Trophoblast cell (in vitro differentiated cells and primary cell): ENCODE measurements around the gene HOXD8.

Experiments used
- DNase-seq, 2 donors: peaks; one replicate each; pipeline ENCODE4 v3.0.0-alpha.2; 2016
- H2AFZ ChIP-seq: 2 replicates; pipeline ENCODE4 v1.6.1; 2013; ENCODE audit warnings: low read length, moderate library complexity, mild to moderate bottlenecking; ENCODE audit not compliant: insufficient read depth, poor library complexity
- H2AK5ac ChIP-seq: 2 replicates; pipeline ENCODE4 v1.6.1; 2013; ENCODE audit warnings: mild to moderate bottlenecking, low read length
- H2BK120ac ChIP-seq: 2 replicates; pipeline ENCODE4 v1.6.1; 2013; ENCODE audit warnings: low read length, mild to moderate bottlenecking, moderate library complexity; ENCODE audit not compliant: insufficient read depth, poor library complexity
- H2BK12ac ChIP-seq: 2 replicates; pipeline ENCODE4 v1.6.1; 2013; ENCODE audit warnings: mild to moderate bottlenecking, low read length, moderate library complexity
- H2BK5ac ChIP-seq: 2 replicates; pipeline ENCODE4 v1.6.1; 2013; ENCODE audit warnings: low read length, low read depth, moderate library complexity, mild to moderate bottlenecking; ENCODE audit not compliant: poor library complexity
- H3K14ac ChIP-seq: 2 replicates; pipeline ENCODE4 v1.6.1; 2013; ENCODE audit warnings: mild to moderate bottlenecking, low read length
- H3K18ac ChIP-seq: 2 replicates; pipeline ENCODE4 v1.6.1; 2013; ENCODE audit warnings: mild to moderate bottlenecking, low read length
- H3K23ac ChIP-seq: 2 replicates; pipeline ENCODE4 v1.6.1; 2013; ENCODE audit warnings: low read length
- H3K27ac ChIP-seq: 2 replicates; pipeline ENCODE4 v1.5.1; 2013; ENCODE audit warnings: low read depth, mild to moderate bottlenecking, inconsistent platforms, low read length, moderate library complexity
- H3K27me3 ChIP-seq: 2 replicates; pipeline ENCODE4 v1.6.1; 2013; ENCODE audit warnings: inconsistent platforms, mild to moderate bottlenecking, low read length, moderate library complexity; ENCODE audit not compliant: insufficient read depth
- H3K36me3 ChIP-seq, 2 experiments: 1 replicate in 1 of 2; 2 replicates in 1 of 2; pipeline ENCODE4 v1.6.1; 2013; ENCODE audit warnings: low read length in 2 of 2, mild to moderate bottlenecking in 2 of 2, moderate library complexity in 1 of 2; ENCODE audit not compliant: insufficient read depth in 2 of 2, control insufficient read depth in 1 of 2
- H3K4ac ChIP-seq: 2 replicates; pipeline ENCODE4 v1.6.1; 2013; ENCODE audit warnings: low read depth, mild to moderate bottlenecking, low read length, moderate library complexity
- H3K4me1 ChIP-seq, 2 experiments: 1 replicate in 1 of 2; 2 replicates in 1 of 2; pipeline ENCODE4 v1.6.1; 2013; ENCODE audit warnings: low read length in 2 of 2, mild to moderate bottlenecking in 2 of 2, moderate library complexity in 1 of 2; ENCODE audit not compliant: insufficient read depth in 2 of 2, control insufficient read depth in 1 of 2
- H3K4me2 ChIP-seq: 2 replicates; pipeline ENCODE4 v1.6.1; 2013; ENCODE audit warnings: inconsistent platforms, mild to moderate bottlenecking, low read length, moderate library complexity
- H3K4me3 ChIP-seq: 2 replicates; pipeline ENCODE4 v1.5.1; 2013; ENCODE audit warnings: mild to moderate bottlenecking, low read depth, low read length, inconsistent platforms
- H3K79me1 ChIP-seq: one replicate; pipeline ENCODE4 v1.6.1; 2013; ENCODE audit warnings: low read length
- H3K79me2 ChIP-seq: 2 replicates; pipeline ENCODE4 v1.6.1; 2013; ENCODE audit warnings: low read length, mild to moderate bottlenecking; ENCODE audit not compliant: control insufficient read depth, insufficient read depth, poor library complexity
- H3K9ac ChIP-seq: 2 replicates; pipeline ENCODE4 v1.6.1; 2013; ENCODE audit warnings: mild to moderate bottlenecking, low read length
- H3K9me3 ChIP-seq: 2 replicates; pipeline ENCODE4 v1.6.1; 2013; ENCODE audit warnings: low read depth, mild to moderate bottlenecking, control low read depth, inconsistent platforms, low read length; ENCODE audit not compliant: insufficient read depth
- H4K12ac ChIP-seq: 2 replicates; pipeline ENCODE4 v1.6.1; 2013; ENCODE audit warnings: low read depth, mild to moderate bottlenecking, low read length, moderate library complexity
- H4K8ac ChIP-seq: 2 replicates; pipeline ENCODE4 v1.6.1; 2013; ENCODE audit warnings: low read depth, mild to moderate bottlenecking, low read length, moderate library complexity
- H4K91ac ChIP-seq: one replicate; pipeline ENCODE4 v1.6.1; 2013; ENCODE audit warnings: low read depth, mild to moderate bottlenecking, low read length, moderate library complexity
- WGBS: extraction: QIAGEN DNeasy Blood & Tissue Kit; methylation state at CpG from one replicate; pipeline ENCODE4 v1.1.7; 2013; ENCODE audit warnings: missing lambda C conversion rate; ENCODE audit not compliant: insufficient read length, insufficient coverage; ENCODE audit errors: extremely low coverage; 5-methylcytosine and 5-hydroxymethylcytosine counted together

Gene HOXD8

GRCh38 chr2:176158855-176159662 lies 29.6 kb downstream of the HOXD8 start:
- H3K4me3 ChIP-seq, result no peak overlapping the region
- peaks cover 95% of the 10 kb centered on the region for H3K27me3 ChIP-seq
- WGBS, result no CpG with 5 or more reads among the region's 39 CpGs
- no peak overlapping the region for H4K8ac ChIP-seq
- no peak for DNase-seq
- no peak overlapping the region for H3K18ac ChIP-seq
- H3K4me1 ChIP-seq, result peaks cover 0 to 8% of the 10 kb centered on the region in 2 experiments
- no peak overlapping the region for H3K4ac ChIP-seq
- H2BK5ac ChIP-seq, result no peak overlapping the region
- H3K14ac ChIP-seq, result no peak overlapping the region
- no peak overlapping the region for H3K27ac ChIP-seq
- H2BK12ac ChIP-seq, result no peak overlapping the region
- H3K4me2 ChIP-seq, result no peak overlapping the region
- no peaks in the 10 kb centered on the region for H3K79me1 ChIP-seq
- no peak overlapping the region for H3K9ac ChIP-seq
- H2AFZ ChIP-seq, result no peak overlapping the region
- no peaks in the 10 kb centered on the region for H3K36me3 ChIP-seq
- H4K91ac ChIP-seq, result no peak overlapping the region
- H3K79me2 ChIP-seq, result no peaks in the 10 kb centered on the region
- H2BK120ac ChIP-seq, result no peak overlapping the region
- no peak overlapping the region for H4K12ac ChIP-seq
- H2AK5ac ChIP-seq, result no peak overlapping the region
- peaks cover 27% of the 10 kb centered on the region for H3K9me3 ChIP-seq
- no peak overlapping the region for H3K23ac ChIP-seq

GRCh38 chr2:176159663-176160250 lies 30.3 kb downstream of the HOXD8 start:
- no peak for DNase-seq
- peaks cover 27% of the 10 kb centered on the region for H3K9me3 ChIP-seq
- peaks cover 96% of the 10 kb centered on the region for H3K27me3 ChIP-seq
- H3K18ac ChIP-seq, result no peak overlapping the region
- no peak overlapping the region for H2BK12ac ChIP-seq
- H4K8ac ChIP-seq, result no peak overlapping the region
- H4K91ac ChIP-seq, result no peak overlapping the region
- H3K79me1 ChIP-seq, result no peaks in the 10 kb centered on the region
- WGBS, result no CpG with 5 or more reads among the region's 44 CpGs
- H3K27ac ChIP-seq, result no peak overlapping the region
- peaks cover 0 to 8% of the 10 kb centered on the region in 2 experiments for H3K4me1 ChIP-seq
- H3K14ac ChIP-seq, result no peak overlapping the region
- no peak overlapping the region for H2BK120ac ChIP-seq
- no peaks in the 10 kb centered on the region for H3K36me3 ChIP-seq
- H3K79me2 ChIP-seq, result no peaks in the 10 kb centered on the region
- H3K4me2 ChIP-seq, result peak overlapping the region; percentile 7
- H2BK5ac ChIP-seq, result no peak overlapping the region
- no peak overlapping the region for H3K4ac ChIP-seq
- H3K23ac ChIP-seq, result no peak overlapping the region
- H2AFZ ChIP-seq, result no peak overlapping the region
- no peak overlapping the region for H2AK5ac ChIP-seq
- H4K12ac ChIP-seq, result no peak overlapping the region
- H3K9ac ChIP-seq, result no peak overlapping the region
- no peak overlapping the region for H3K4me3 ChIP-seq

GRCh38 chr2:176160251-176160985 lies 30.9 kb downstream of the HOXD8 start:
- no peak overlapping the region for H2BK120ac ChIP-seq
- H3K9me3 ChIP-seq, result peaks cover 28% of the 10 kb centered on the region
- no CpG with 5 or more reads among the region's 50 CpGs for WGBS

GRCh38 chr2:176160986-176161824 lies 31.7 kb downstream of the HOXD8 start:
- no peak overlapping the region for H2AK5ac ChIP-seq
- H4K91ac ChIP-seq, result no peak overlapping the region
- H3K14ac ChIP-seq, result no peak overlapping the region
- no peak overlapping the region for H3K4me3 ChIP-seq
- H3K27me3 ChIP-seq, result peaks cover 98% of the 10 kb centered on the region
- H3K79me1 ChIP-seq, result no peaks in the 10 kb centered on the region
- no peak overlapping the region for H3K18ac ChIP-seq
- H2BK12ac ChIP-seq, result no peak overlapping the region
- H3K9me3 ChIP-seq, result peaks cover 29% of the 10 kb centered on the region
- H3K27ac ChIP-seq, result no peak overlapping the region
- H3K79me2 ChIP-seq, result no peaks in the 10 kb centered on the region
- no peak overlapping the region for H2AFZ ChIP-seq
- H2BK120ac ChIP-seq, result no peak overlapping the region
- no peak overlapping the region for H4K12ac ChIP-seq
- no peak for DNase-seq
- H3K23ac ChIP-seq, result no peak overlapping the region
- no peak overlapping the region for H3K4me2 ChIP-seq
- no peaks in the 10 kb centered on the region for H3K36me3 ChIP-seq
- WGBS, result no CpG with 5 or more reads among the region's 22 CpGs
- no peak overlapping the region for H3K9ac ChIP-seq
- no peak overlapping the region for H3K4ac ChIP-seq
- H2BK5ac ChIP-seq, result no peak overlapping the region
- H3K4me1 ChIP-seq, result peaks cover 0 to 8% of the 10 kb centered on the region in 2 experiments
- H4K8ac ChIP-seq, result no peak overlapping the region

More at GRCh38 chr2:176160251-176160985, 30.9 kb downstream of the HOXD8 start:
- H2AK5ac ChIP-seq, result no peak overlapping the region
- no peak for DNase-seq
- H2BK12ac ChIP-seq, result no peak overlapping the region
- no peak overlapping the region for H4K91ac ChIP-seq
- H3K36me3 ChIP-seq, result no peaks in the 10 kb centered on the region
- no peak overlapping the region for H2BK5ac ChIP-seq
- peaks cover 97% of the 10 kb centered on the region for H3K27me3 ChIP-seq
- no peak overlapping the region for H3K4ac ChIP-seq
- H3K27ac ChIP-seq, result no peak overlapping the region
- H4K12ac ChIP-seq, result no peak overlapping the region
- no peaks in the 10 kb centered on the region for H3K79me2 ChIP-seq
- H3K14ac ChIP-seq, result no peak overlapping the region
- H2AFZ ChIP-seq, result no peak overlapping the region
- no peak overlapping the region for H3K23ac ChIP-seq
- H3K4me3 ChIP-seq, result no peak overlapping the region
- no peak overlapping the region for H3K18ac ChIP-seq
- peak overlapping the region; percentile 7 for H3K4me2 ChIP-seq
- no peaks in the 10 kb centered on the region for H3K79me1 ChIP-seq
- H3K9ac ChIP-seq, result no peak overlapping the region
- H4K8ac ChIP-seq, result no peak overlapping the region
- peaks cover 0 to 8% of the 10 kb centered on the region in 2 experiments for H3K4me1 ChIP-seq
